Superior temporal gyrus (tissue), 1 donor: ENCODE results near the gene SCO2.

Experiments
- DNase-seq: peaks from one replicate; pipeline ENCODE4 v3.0.0-alpha.2; 2016; ENCODE audit errors: extremely low spot score

The SCO2 gene

DNA sequence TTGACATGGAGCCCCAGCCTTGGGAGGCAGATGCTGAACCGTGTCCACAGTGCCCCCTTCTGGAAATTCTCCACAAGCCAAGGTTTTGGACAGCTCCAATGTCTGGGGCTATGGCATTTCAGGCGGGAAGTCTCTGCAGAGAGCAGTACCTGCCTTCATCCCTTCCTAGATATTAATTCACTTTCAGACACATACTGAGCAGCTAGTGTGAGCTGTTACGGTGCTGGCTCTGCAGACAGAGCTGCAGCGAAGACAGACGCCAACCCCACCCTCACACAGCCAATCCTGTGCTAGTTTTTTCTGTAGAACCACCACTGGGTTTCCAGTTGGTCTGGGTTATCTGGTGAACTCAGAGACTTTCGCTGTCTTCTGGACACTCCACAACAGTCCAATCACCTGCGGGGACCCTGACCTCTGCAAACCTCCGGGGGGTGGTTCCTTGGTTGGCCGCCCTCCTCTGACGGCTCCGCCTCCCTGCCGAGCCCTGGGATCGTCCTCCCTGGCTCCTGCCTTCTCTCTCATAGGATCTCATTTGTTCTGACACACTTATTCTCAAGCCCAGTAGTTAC is 27.0 kb downstream of the SCO2 start:
- peak; percentile 81 for DNase-seq

DNA sequence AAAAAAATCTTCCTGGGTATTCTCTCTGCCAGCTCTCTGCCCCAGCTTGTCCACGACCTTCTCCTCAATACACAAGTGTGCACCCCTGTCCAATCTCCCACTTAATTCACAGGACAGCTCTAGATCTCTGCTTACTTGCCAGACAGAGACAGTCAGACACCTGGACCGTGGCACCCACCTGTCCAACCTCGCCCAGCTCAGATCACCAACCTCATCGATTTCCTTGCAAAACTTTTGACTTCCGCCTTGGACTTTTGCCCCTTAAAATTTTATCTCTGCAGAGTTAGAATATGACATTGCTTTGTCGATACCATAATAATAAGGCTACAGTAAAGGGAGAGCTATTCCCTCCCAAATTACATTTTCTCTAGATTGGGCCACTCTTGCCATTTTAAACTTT is 28.3 kb downstream of the SCO2 start:
- no peak for DNase-seq

DNA sequence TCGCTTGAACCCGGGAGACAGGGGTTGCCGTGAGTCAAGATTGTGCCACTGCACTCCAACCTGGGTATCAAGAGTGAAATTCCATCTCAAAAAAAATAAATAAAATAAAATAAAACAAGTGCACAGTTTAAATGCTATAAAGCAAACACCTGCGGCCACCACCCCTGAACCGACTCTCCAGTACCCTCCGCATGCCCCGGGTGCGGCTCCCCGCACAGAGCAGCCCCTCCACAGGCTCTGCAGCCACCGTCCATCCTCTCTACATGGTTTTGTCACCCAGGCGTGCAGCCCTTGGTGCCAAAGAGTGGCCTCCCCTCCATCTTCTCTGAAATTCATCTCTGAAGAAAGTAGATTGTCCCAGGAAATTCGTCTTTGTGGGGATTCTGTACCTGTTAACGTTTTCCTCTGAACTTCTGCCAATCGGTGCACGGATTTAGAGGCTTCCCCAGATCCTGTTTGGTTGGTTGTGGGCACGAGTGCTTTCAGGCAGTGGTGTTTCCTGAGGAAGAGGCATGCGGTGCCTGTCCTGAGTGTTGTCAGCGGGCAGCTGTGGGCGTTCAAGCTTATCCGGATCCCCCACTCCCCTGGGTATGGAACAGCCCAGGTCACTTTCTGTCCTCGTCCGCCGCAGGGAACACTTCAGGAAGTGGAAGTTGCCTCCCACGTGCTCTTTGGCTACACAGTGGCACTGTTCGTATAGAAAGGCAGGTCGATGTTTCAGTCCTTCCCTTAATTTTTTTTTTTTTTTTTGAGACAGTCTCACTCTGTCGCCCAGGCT is 34.7 kb downstream of the SCO2 start:
- no peak for DNase-seq

DNA sequence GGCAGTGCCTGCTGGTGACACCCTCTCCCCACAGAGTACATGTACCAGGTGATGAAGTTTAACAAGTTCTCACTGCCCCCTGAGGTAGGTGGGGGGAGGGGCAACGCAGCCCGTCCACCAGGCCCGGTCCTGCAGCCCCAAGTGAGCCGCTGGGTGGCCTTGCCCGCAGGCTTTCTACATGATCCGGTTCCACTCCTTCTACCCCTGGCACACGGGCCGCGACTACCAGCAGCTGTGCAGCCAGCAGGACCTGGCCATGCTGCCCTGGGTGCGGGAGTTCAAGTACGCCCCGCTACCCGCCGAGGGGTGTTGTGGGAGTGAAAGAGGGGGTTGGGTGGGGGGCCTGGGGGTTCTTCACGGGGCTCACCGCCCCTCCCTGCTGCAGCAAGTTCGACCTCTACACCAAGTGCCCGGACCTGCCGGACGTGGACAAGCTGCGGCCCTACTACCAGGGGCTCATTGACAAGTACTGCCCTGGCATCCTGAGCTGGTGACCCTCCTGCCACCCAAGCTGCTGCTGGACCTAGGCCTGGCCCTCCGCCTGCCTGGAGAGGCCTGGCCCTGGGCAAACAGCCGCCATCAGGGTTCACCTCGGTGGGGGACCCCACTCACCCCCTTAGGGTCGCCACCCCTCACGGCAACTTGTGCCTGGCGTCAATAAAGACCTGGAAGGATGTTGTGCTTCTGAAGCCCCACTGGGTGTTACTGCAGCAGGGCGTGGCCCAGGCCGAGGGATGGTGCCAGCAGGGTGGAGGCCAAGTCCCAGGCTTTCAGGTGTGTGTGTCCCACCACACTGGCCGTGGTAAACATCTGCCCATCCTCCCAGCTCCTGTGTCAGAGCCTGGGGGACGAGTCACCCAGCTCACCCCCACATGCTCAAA is 35.8 kb downstream of the SCO2 start:
- no peak for DNase-seq

DNA sequence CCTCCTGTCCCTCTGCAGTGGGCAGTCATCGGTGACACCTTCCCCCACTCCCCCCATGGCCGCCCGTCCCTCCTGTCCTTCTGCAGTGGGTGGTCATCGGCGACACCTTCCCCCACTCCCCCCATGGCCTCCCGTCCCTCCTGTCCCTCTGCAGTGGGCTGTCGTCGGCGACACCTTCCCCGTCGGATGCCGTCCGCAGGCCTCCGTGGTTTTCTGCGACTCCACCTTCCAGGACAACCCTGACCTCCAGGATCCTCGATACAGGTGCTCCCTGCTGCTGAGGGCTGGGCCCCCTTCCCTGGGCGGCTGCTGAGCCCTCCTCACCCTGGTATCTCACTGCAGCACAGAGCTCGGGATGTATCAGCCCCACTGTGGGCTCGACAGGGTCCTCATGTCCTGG is 36.5 kb downstream of the SCO2 start:
- no peak for DNase-seq

DNA sequence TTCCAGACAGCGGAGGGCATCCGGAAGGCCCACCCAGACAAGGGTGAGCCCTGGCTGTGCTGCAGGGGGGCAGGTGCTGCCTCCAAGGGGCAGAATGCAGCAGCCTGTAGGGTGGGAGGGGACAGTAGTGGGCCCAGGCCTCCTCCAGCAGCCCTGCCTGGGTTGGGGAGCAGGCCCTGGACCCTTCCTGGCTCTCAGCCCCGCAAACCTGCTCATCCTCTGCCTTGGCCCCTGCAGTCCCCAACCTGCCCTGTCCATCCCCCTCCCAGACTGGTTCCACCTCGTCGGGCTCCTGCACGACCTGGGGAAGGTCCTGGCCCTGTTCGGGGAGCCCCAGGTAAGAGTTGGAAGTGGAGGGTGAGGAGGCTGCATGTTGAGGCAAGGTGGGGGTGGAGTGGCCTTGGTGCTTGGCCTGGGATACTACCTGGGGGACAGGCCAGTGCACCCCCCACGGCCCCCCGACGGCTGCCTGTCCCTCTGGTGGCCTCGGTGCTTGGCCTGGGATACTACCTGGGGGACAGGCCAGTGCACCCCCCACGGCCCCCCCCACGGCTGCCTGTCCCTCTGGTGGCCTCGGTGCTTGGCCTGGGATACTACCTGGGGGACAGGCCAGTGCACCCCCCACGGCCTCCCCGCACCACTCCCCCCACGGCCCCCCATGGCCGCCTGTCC is 37.3 kb downstream of the SCO2 start:
- no peak for DNase-seq

DNA sequence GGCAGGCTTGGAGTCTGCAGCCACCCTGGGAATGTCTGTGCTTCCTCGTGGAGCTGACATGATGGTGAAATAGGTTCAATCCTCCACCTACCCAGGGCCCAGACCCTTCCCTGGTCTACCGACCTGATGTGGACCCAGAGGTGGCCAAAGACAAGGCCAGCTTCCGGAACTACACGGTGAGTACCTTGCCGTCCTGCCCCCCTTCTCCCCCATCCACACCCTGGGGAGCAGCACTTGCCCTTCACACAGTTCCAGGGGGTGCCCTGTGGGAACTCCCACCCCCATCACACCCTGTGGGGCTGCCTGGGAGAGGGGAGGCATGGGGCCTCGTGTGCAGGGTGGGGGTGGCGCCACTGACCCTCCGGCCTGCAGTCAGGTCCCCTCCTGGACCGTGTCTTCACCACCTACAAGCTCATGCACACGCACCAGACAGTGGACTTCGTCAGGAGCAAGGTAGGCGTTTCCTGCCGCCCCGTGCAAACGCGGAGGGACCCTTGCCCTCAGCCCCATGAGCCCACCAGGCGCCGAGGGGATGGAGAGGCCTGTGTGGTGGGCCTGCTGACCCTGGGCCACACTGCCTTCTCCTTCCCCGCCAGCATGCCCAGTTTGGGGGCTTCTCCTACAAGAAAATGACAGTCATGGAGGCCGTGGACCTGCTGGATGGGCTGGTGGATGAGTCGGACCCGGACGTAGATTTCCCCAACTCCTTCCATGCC is 38.0 kb downstream of the SCO2 start:
- no peak for DNase-seq

DNA sequence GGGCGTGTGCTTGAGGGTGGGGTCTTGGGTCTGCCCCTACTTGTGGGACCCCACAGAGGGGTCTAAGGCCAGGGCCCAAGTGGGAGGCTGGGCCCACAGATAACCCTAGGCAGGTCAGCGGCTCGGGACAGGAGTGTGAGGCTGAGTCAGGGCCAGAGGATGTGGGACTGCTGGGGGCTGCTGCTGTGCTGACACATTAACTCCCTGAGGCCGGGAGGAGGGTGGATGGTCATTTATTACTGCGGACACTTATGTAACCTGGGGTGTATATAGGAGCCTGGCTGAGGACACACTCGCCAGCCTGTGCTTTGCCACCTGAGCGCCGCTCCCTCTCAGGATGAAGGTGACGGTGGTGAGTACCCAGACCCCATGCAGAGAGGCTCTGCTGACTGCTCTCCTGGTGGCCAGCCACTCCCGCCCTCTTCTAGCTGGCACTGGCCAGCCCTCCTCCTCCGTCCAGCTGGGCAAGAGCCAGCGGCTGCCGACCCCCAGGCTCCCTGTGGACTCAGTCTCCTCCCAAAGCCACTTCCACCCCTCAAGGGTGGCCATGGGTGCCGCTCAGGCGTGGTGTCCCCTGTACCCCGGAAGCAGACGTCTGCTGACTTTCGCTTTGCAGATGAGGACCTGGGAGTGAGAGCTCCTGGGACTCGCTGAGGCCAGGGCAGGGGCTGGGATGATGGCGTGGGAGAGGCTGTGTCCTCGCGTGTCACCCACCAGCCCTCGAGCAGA is 38.7 kb downstream of the SCO2 start, which contains the start of gene MIOX:
TSS of gene MIOX (plus strand) at position 299 of the 729 bp plus-strand sequence. CDS start at position 338, 39 bp downstream.
- no peak for DNase-seq

DNA sequence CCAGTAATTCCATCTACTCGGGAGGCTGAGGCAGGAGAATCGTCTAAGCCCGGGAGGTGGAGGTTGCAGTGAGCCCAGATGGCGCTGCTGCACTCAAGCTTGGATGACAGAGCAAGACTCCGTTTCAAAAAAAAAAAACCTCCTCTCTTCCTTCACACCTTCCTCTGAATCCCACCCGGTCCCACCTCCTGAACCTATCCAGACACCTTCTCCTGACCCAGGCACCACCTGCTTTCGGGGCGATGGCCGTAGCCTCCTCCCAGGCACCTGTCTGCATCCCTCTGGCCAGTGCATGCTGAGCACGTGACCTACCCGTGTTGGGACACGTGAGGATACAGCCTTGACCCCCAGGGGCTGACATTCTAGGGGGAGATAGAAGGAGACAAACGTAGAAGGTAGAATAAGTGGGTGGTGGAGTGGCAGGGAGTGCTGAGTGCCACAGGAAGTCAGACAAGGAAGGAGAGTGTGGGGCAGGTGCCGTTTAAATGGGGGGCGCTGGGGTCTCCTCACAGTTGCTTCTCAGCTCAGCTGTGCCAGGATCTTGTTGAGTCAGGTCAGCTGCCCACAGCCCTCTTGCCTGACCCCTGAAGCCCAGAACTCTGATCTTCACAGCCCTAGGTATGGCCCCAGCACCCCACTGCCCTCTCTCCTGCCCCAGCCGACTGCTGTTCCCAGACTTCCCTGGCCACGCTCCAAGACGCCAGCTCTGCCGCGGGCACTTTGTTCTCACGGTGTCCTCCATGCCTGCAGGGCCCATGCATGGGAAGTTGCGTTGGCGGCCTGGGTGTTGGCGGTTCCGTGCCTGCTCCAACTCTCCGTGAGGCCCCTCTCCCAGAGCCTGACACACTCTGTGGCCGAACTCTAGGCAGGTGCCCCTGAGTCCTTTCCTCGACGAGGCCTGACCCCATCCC is 39.9 kb downstream of the SCO2 start:
- no peak for DNase-seq

DNA sequence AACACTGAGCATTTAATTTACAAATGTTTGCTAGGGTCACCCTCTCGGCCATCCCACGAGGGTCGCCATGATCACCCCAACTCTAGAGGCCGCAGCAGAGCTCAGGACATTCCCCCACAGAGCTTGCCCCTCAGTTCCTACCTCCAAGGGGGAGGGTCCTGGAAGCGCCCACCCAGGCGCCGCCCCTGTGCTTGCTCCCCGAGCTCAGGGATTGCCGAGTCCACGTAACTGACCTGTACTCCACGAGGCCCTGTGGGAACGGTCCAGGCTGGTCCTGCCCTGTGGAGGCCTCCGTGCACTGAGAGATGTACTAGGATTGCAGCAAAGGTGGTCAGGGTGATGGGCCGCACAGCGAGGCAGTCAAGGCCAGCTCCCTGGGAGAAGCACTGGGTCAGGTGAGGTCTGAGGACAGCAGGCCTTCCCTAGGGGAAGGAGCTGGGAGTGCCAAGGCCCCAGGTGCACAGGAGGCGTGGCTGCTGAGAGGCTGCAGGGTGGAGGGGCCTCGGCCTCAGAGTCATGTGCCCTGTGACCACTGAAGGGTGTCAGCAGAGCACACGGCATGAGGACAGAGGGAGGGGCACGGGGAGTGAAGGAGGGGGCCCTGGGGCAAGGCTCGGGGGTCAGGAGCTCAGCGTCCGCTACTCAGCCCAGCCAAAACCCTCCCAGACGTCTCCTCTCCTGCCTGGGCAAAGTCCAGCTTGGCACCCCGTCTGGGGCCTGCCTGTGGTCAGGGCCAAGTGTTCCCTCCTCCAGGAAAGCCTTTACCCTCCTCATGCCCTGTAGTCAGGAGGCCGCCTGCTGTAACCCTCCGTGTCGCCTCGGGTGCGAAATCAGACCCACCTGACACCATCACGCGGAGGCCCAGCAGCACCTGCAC is 41.2 kb downstream of the SCO2 start:
- no peak for DNase-seq

DNA sequence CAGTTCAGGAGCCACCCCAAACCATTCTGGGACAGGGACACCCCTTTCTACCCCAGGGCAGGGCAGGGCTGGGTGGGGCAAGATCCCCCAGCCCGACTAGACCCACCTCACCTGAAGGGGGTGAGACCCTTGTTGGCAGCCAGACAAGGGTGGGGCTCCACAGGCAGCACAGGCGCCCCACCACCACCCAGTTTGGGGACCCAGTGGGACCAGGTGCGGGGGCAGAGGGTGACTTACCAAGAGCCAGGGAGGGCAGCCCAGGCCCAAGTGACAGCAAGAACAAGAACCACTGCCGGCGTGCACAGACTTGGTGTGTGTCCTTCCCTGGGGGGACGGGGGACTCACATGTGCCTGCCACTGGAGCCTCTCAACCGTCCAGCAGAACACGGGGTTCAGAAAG is 41.8 kb downstream of the SCO2 start:
- no peak for DNase-seq

DNA sequence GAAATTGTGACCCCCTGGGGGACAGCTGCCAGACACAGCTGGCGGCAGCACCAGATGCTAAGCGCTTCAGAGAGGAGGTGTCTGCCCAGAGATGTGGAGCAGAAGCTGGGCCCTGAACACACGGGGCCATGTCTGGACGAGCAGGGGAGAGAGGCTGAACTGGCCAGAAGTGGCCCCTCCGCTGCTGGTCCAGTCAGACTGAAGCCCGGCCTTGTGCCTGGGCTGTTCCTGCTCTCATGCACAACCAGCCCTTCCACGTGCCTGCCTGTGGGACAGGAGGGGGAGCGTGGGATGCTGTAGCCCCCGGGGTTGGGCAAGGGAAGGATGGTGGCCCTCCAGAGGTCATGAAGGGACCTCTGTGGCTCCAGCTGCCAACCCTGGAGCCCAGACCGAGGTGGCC is 42.3 kb downstream of the SCO2 start:
- DNase-seq: no peak

DNA sequence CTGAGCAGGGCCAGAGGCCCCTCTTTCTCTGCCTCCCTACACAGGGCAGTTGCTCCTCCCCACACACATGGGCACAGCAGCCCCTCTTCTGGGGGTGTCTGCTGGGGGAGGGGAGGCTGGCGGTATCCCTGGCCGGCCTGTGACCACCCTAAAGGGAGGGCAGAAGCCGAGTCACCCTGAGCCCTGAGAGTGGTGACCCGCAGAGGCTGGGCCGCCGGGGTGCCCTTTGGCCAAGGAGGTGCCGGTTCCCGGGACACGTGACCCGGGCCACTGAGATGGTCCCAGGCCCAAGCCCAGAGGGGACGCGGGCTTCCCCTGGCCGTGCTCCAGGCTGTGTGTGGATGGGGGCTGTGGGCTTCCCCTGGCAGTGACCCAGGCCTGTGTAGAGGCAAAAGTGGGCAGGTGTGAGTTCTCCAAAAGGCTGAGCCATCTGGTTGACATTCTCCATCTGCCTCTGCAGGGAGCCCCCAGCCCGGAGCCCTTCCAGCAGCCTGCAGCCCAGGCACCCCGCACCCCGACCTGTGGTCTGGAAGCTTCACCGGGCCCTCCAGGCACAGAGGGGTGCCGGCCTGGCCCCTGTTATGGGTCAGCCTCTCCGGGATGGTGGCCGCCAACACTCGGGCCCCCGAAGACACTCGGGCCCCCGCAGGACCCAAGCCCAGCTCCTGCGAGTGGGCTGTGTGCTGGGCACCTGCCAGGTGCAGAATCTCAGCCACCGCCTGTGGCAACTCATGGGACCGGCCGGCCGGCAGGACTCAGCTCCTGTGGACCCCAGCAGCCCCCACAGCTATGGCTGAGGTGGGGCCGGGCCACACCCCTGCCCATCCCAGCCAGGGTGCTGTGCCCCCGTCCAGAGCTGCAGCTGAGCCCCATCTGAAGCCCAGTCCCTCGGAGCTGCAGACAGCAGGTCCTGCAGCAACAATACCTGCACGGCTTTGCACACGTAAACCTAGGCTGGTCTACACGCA is 43.0 kb downstream of the SCO2 start:
- no peak for DNase-seq

DNA sequence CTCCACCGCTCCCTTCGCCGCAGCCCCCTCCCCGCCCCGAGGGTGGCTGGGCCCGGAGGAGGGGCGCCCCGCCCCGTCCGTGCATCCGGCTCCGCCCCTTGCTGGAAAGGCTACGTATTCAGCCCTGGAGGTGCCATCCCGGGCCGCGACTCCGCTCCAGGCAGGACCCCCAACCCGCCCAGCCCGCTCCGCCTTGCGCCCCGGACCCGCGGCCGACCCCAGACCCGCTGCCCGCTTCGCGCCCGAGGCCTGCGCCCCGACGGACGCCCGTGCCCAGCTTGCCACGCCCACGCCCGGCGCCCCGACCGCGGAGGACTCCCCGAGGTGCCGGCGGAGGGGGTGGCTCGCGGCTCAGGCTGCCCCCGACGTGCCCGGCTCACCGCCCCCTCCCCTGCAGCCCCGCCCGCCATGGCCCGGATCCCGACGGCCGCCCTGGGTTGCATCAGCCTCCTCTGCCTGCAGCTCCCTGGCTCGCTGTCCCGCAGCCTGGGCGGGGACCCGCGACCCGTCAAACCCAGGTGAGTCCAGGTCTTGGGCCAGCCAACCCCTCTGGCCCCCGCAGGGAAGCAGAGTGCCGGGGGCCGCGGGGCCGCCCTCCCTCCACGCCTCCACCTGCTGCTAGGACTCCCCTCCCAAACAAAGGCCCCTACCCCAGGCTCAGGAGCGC is 43.8 kb downstream of the SCO2 start, which contains the start of gene ADM2:
TSS of gene ADM2 (plus strand) at position 104 of the 667 bp plus-strand sequence. CDS start at position 409, 305 bp downstream.
- DNase-seq: no peak

DNA sequence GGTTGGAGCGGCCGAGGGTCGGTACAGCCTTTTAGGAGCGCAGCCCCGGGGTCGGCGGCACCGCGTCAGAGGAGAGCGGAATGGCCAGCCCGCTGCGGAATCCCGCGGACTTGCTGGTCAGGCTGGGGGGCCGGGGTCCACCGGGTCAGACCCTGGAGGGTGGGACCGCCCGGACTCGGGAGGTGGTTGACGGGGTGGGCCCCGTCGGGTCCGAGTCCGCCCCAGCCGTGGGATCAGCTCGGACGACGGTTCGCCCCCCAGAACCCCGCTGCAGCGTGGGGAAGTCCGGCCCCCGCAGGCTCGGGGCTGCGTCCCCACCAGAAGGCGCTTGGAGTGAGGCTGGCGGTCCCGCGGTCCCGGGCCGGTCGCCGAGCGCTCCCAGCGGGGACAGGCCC is 44.4 kb downstream of the SCO2 start:
- no peak for DNase-seq

DNA sequence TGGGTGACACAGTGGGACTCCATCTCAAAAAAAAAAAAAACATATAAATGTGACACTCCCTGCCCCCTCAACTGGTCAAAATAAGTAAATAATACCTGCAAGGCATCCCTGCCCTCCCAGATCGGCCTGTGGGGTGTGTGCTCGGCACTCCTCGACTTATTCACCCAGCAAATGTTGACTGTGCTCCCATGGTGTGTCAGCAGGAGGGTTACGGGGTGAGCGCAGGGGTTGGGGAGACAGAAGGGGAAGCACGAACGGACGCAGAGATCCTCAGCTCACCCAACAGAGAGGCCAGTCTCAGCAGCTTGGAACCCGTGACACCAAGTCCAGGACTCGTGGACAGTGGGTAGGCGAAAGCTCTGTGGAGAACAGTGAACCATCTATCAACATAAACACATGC is 45.7 kb downstream of the SCO2 start:
- no peak for DNase-seq

DNA sequence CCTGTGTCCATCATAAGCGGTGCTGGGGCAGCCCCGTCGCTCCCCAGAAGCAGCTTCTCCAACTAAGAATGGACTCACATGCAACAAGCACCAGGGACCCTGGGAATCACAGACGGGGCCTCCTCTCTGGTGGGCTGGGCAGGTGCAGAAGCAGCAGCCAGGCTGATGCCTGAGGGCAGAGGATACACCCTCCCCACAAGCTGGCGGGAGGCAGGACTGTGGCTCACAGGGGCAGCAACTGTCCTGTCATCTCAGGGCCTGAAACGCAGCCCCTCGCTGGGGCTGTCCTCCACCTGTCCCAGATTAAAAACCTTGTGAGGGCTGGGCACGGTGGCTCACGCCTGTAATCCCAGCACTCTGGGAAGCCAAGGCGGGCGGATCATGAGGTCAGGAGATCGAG is 47.5 kb downstream of the SCO2 start:
- DNase-seq: no peak
